ENCODE data around the gene DDX51. TPM values are rescaled to one million over a fixed set of nuclear protein-coding genes. Genes with fewer than 3 reads are reported as not detected.

Gene DDX51
- total and polyA plus RNA-seq, 2 experiments from 2014 or later, result 12.4 to 18.3 TPM

- peaks cover 12% of the 10 kb centered on the region for H3K9me3 Mint-ChIP-seq
- H2AFZ ChIP-seq, result no peak overlapping the region
- H3K27me3 Mint-ChIP-seq (ENCODE audit: insufficient read depth, low read depth, poor library complexity), result peaks cover 21% of the 10 kb centered on the region
- H3K27ac Mint-ChIP-seq, result no peak overlapping the region
- no peaks in the 10 kb centered on the region for H3K9me2 ChIP-seq (ENCODE audit: insufficient read depth)
- H3K4me3 ChIP-seq, result no peak overlapping the region
- H4K20me1 ChIP-seq (replicated peaks; ENCODE audit: insufficient read depth), result no peaks in the 10 kb centered on the region
- no peaks in the 10 kb centered on the region for H3K79me2 ChIP-seq (replicated peaks; ENCODE audit: insufficient read depth)
- TF ChIP-seq CTCF (conservative IDR thresholded peaks at IDR 0.05; ENCODE audit: low read depth in 2 of 2) (no peak), NANOG (IDR thresholded peaks at IDR 0.05; ENCODE audit: borderline replicate concordance) (no peak), EZH2phosphoT487 (IDR thresholded peaks at IDR 0.05; ENCODE audit: unreplicated experiment) (no peak), EZH2 (IDR thresholded peaks at IDR 0.05; ENCODE audit: low read depth, unreplicated experiment) (no peak), ZNF462 (CRISPR knock-in tag; IDR thresholded peaks at IDR 0.05) (no peak), JUNB (IDR thresholded peaks at IDR 0.05; ENCODE audit: unreplicated experiment) (no peak), ZNF331 (CRISPR knock-in tag; IDR thresholded peaks at IDR 0.05; ENCODE audit: low read depth) (no peak), POLR2AphosphoS5 (IDR thresholded peaks at IDR 0.05; ENCODE audit: low read depth) (no peak), STAT1 (IDR thresholded peaks at IDR 0.05; ENCODE audit: unreplicated experiment) (no peak), CREB1 (CRISPR knock-in tag; IDR thresholded peaks at IDR 0.05; ENCODE audit: low read depth) (no peak), ZNF114 (CRISPR knock-in tag; IDR thresholded peaks at IDR 0.05) (no peak)
- TF ChIP-seq, protein P1, sequence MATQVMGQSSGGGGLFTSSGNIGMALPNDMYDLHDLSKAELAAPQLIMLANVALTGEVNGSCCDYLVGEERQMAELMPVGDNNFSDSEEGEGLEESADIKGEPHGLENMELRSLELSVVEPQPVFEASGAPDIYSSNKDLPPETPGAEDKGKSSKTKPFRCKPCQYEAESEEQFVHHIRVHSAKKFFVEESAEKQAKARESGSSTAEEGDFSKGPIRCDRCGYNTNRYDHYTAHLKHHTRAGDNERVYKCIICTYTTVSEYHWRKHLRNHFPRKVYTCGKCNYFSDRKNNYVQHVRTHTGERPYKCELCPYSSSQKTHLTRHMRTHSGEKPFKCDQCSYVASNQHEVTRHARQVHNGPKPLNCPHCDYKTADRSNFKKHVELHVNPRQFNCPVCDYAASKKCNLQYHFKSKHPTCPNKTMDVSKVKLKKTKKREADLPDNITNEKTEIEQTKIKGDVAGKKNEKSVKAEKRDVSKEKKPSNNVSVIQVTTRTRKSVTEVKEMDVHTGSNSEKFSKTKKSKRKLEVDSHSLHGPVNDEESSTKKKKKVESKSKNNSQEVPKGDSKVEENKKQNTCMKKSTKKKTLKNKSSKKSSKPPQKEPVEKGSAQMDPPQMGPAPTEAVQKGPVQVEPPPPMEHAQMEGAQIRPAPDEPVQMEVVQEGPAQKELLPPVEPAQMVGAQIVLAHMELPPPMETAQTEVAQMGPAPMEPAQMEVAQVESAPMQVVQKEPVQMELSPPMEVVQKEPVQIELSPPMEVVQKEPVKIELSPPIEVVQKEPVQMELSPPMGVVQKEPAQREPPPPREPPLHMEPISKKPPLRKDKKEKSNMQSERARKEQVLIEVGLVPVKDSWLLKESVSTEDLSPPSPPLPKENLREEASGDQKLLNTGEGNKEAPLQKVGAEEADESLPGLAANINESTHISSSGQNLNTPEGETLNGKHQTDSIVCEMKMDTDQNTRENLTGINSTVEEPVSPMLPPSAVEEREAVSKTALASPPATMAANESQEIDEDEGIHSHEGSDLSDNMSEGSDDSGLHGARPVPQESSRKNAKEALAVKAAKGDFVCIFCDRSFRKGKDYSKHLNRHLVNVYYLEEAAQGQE (IDR thresholded peaks at IDR 0.05; ENCODE audit: unreplicated experiment), result no peak
- TF ChIP-seq, protein P2, sequence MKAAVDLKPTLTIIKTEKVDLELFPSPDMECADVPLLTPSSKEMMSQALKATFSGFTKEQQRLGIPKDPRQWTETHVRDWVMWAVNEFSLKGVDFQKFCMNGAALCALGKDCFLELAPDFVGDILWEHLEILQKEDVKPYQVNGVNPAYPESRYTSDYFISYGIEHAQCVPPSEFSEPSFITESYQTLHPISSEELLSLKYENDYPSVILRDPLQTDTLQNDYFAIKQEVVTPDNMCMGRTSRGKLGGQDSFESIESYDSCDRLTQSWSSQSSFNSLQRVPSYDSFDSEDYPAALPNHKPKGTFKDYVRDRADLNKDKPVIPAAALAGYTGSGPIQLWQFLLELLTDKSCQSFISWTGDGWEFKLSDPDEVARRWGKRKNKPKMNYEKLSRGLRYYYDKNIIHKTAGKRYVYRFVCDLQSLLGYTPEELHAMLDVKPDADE (IDR thresholded peaks at IDR 0.05), result no peak
- H3K4me3 Mint-ChIP-seq, result no peak overlapping the region
- no peaks in the 10 kb centered on the region for H3K27me3 ChIP-seq (ENCODE audit: insufficient read depth)
- no peak overlapping the region for H3K27ac ChIP-seq (ENCODE audit: low read depth)
- no peaks in the 10 kb centered on the region for H3K4me1 ChIP-seq (ENCODE audit: insufficient read depth)
- no peaks in the 10 kb centered on the region for H3F3A ChIP-seq (replicated peaks; ENCODE audit: low read depth)
- H3K36me3 Mint-ChIP-seq (ENCODE audit: low read depth), result no peaks in the 10 kb centered on the region
- H3K4me2 ChIP-seq, result no peak overlapping the region
- H3K36me3 ChIP-seq (ENCODE audit: insufficient read depth), result no peaks in the 10 kb centered on the region
- no peaks in the 10 kb centered on the region for H3K4me1 Mint-ChIP-seq
- ATAC-seq (no peak), DNase-seq (ENCODE audit: low spot score) (no peak)
These were observed 26.6 kb upstream of the DDX51 start for GRCh38 chr12:132170637-132171292.

Measured in GM23338 (cell line).